ENCODE data around the gene CSNK1E. TPM values are rescaled to one million over a fixed set of nuclear protein-coding genes. Genes with fewer than 3 reads are reported as not detected.

The CSNK1E gene
- total RNA-seq, 6 experiments from 2014 or later: 19.9 to 41.8 (median 27.4) TPM

GRCh38 chr22:38269466-38269865, 47.8 kb downstream of the CSNK1E start:
- no peak overlapping the region for H3K4me3 ChIP-seq
- DNase-seq (no peak), ATAC-seq (no peak)
- no peak for TF ChIP-seq POLR2A (IDR thresholded peaks at IDR 0.05)
- TF ChIP-seq, protein P1, sequence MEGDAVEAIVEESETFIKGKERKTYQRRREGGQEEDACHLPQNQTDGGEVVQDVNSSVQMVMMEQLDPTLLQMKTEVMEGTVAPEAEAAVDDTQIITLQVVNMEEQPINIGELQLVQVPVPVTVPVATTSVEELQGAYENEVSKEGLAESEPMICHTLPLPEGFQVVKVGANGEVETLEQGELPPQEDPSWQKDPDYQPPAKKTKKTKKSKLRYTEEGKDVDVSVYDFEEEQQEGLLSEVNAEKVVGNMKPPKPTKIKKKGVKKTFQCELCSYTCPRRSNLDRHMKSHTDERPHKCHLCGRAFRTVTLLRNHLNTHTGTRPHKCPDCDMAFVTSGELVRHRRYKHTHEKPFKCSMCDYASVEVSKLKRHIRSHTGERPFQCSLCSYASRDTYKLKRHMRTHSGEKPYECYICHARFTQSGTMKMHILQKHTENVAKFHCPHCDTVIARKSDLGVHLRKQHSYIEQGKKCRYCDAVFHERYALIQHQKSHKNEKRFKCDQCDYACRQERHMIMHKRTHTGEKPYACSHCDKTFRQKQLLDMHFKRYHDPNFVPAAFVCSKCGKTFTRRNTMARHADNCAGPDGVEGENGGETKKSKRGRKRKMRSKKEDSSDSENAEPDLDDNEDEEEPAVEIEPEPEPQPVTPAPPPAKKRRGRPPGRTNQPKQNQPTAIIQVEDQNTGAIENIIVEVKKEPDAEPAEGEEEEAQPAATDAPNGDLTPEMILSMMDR (IDR thresholded peaks at IDR 0.05): no peak
- intact Hi-C loops (cut with DNase I): loop anchor here in 1 of 2 donors (10.0 kb wide), 1 partner anchor 75 kb away; no protein-coding TSS in a partner anchor
- H3K27me3 ChIP-seq: no peaks in the 10 kb centered on the region
- no peaks in the 10 kb centered on the region for H3K9me3 ChIP-seq
- peaks cover 0 to 8% (median 0%) of the 10 kb centered on the region in 4 donors for H3K4me1 ChIP-seq
- WGBS (ENCODE audit: insufficient coverage, low coverage, low lambda C conversion rate, missing lambda C conversion rate): 89% methylated on average over 3 of the region's 7 CpGs
- H3K36me3 ChIP-seq: no peaks in the 10 kb centered on the region
- H3K27ac ChIP-seq: no peak overlapping the region

- 39% methylated on average over 3 of the region's 4 CpGs for WGBS (ENCODE audit: insufficient coverage, low coverage, low lambda C conversion rate, missing lambda C conversion rate)
- H3K4me3 ChIP-seq: no peak overlapping the region
- no peaks in the 10 kb centered on the region for H3K27me3 ChIP-seq
- H3K4me1 ChIP-seq: peaks cover 0 to 13% (median 0%) of the 10 kb centered on the region in 4 donors
- TF ChIP-seq POLR2A (IDR thresholded peaks at IDR 0.05): no peak
- TF ChIP-seq, protein P1 (IDR thresholded peaks at IDR 0.05): no peak
- ATAC-seq (peak; percentile 58 to 77 (median 73)), DNase-seq (no peak)
- peak overlapping the region in 1 of 3 donors; percentile 57 for H3K27ac ChIP-seq
- intact Hi-C loops (cut with DNase I): loop anchor here in 1 of 2 donors (10.0 kb wide), 1 partner anchor 78 kb away; no protein-coding TSS in a partner anchor
- H3K36me3 ChIP-seq: no peaks in the 10 kb centered on the region
- no peaks in the 10 kb centered on the region for H3K9me3 ChIP-seq
Measured at GRCh38 chr22:38267086-38267485, 50.1 kb downstream of the CSNK1E start.

- peak overlapping the region in 1 of 3 donors; percentile 57 for H3K27ac ChIP-seq
- WGBS (ENCODE audit: insufficient coverage, low coverage, low lambda C conversion rate, missing lambda C conversion rate): 57% methylated on average over 5 of the region's 8 CpGs
- TF ChIP-seq POLR2A (IDR thresholded peaks at IDR 0.05): no peak
- TF ChIP-seq, protein P1 (IDR thresholded peaks at IDR 0.05): no peak
- H3K36me3 ChIP-seq: no peaks in the 10 kb centered on the region
- ATAC-seq (no peak), DNase-seq (no peak)
- H3K27me3 ChIP-seq: no peaks in the 10 kb centered on the region
- H3K9me3 ChIP-seq: no peaks in the 10 kb centered on the region
- H3K4me1 ChIP-seq: peaks cover 0 to 4% (median 0%) of the 10 kb centered on the region in 4 donors
- intact Hi-C loops (cut with DNase I): loop anchor here in 1 of 2 donors (10.0 kb wide), 1 partner anchor 79 kb away; no protein-coding TSS in a partner anchor
- no peak overlapping the region for H3K4me3 ChIP-seq
Measured at GRCh38 chr22:38266120-38266519, 51.1 kb downstream of the CSNK1E start.

- H3K36me3 ChIP-seq: no peaks in the 10 kb centered on the region
Measured at GRCh38 chr22:38264322-38264843, 52.9 kb downstream of the CSNK1E start.

More at GRCh38 chr22:38264322-38264843, 52.9 kb downstream of the CSNK1E start:
- no peak for TF ChIP-seq POLR2A (IDR thresholded peaks at IDR 0.05)
- TF ChIP-seq, protein P1 (IDR thresholded peaks at IDR 0.05): no peak
- intact Hi-C loops (cut with DNase I): loop anchor here in 1 of 2 donors (10.0 kb wide), 1 partner anchor 80 kb away; no protein-coding TSS in a partner anchor
- ATAC-seq (no peak), DNase-seq (no peak)
- Histone ChIP-seq H3K27ac (no peak overlapping the region), H3K27me3 (no peaks in the 10 kb centered on the region), H3K4me3 (no peak overlapping the region), H3K9me3 (no peaks in the 10 kb centered on the region), H3K4me1 (peaks cover 0 to 7% (median 1%) of the 10 kb centered on the region in 4 donors)
- WGBS (ENCODE audit: insufficient coverage, low coverage, low lambda C conversion rate, missing lambda C conversion rate): 84% methylated on average over 3 of the region's 6 CpGs
